ENCODE data around the gene B3GAT3. TPM values are rescaled to one million over a fixed set of nuclear protein-coding genes. Genes with fewer than 3 reads are reported as not detected.

The B3GAT3 gene
- total RNA-seq = 34.6 and 47.0 TPM in 2 replicates

DNA sequence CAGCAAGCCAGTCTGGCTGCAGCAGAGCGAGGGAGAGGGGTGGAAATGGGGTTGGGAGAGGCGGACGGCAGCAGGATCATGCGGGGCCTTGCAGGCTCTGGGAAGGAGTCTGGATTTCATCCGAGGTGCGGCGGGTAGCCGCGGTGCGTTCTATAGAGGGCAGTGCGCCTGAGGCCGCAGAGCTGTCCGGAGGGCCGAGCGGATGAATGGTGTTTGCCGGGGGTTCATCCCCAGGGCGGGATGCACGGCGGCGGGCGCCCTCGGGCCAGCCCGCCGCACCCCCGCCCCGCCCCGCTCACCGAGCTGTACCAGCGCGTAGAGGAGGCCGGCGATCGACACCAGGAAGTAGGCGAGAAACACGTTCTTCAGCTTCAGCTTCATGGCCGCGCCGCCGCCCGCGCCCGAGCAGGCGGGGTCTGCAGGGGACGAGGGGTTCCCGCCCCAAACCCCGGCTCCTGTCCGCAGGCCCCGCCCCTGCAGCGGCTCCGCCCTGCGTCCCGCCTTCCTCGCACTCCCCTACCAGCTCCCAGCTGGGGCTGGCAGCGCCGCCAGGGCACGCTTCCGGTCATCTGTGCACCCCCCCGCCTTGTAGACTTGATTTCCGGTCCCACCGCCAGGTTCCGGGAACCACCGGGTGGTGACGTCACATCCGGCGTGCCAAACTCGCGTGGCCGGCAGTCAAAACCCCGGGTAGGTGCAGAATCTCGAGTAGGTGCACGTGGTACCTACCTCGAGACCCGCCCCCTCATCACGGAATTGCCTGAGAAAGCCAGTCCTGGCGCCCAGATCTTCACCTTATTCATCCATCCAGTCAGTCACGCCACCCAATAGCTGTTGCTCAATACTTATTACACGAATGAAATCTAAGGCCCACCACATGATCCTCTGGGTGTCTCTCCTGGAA lies at the start of gene B3GAT3:
B3GAT3 (minus strand) TSS at position 420 of the 904 bp plus-strand sequence; CDS start at position 381, 39 bp downstream.

DNA sequence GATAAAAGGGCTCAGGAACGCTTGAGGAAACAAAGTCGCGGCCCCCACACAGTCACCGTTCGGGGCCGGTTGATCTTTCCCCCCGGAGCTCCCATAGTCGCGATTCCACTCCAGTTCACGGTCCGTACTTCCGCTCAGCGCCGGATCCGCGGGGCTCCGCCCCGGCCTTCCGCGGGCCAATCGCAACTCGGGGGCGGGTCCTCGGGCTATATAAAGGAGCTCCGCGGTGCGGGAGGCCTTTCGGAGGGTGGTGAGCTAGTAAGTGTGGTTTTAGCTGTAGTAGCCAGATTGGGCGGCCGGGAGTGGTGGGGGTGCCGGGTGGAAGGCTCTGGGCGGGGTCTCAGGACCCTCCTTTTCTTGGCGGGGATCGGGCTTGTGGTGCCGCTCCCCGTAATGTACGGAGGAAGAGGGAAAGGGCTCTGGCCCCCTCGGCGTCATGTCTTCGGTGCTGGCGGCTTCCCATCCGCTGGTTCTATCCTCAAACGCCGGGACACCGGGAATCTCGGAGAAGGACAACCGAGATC lies 43.4 kb upstream of the B3GAT3 start, which contains the start of the genes C11orf98 and CSKMT:
C11orf98 (minus strand) TSS at position 136 of the 524 bp plus-strand sequence; CDS start at position 95, 41 bp downstream.
CSKMT (plus strand) TSS at position 238 of the 524 bp plus-strand sequence. CDS start 568 bp downstream, outside the sequence.

DNA sequence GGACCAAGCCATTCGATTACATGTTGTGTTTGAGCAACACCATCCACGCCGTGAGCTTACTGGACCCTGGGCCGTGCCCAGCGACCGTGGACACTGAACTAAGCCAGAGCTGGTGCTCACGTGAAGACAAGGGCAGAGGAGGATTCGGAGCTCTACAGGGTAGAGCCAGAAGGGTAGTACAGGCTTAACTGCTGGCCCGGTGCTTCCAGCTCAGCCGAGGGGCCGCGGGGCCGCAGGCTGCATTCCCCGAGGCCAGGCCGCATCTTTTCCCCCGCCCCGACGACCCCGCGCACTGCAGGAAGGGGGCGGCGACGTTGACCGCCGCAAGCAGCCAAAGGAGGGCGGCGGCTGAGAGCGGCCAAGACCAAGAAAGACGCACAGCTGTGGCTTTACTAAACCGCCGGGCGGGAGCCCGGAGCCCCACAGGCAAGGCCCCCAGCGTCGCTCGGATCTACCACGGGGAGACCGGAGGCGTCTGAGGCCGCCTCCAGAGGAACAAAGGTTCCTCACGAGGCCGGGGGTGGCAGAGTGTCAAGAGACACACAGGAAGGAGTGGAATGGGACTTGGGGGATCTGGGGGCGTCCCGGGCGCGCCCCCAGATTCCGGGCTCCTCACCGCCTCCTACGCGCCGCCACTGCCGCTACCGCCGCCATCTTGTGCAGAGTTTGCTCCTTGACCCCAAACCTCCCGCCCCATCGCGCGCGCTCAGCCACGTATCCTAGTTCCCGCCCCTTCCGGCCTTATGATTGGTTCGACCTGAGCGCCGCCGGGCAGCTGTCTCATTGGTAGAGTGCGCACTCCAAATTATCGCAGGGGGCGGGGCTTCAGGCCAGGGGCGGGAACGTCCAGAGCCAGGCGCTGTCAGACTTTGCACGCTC lies 24.4 kb upstream of the B3GAT3 start, which contains the start of gene GANAB:
GANAB (minus strand) TSS at position 668 of the 879 bp plus-strand sequence; CDS start at position 654, 14 bp downstream.

DNA sequence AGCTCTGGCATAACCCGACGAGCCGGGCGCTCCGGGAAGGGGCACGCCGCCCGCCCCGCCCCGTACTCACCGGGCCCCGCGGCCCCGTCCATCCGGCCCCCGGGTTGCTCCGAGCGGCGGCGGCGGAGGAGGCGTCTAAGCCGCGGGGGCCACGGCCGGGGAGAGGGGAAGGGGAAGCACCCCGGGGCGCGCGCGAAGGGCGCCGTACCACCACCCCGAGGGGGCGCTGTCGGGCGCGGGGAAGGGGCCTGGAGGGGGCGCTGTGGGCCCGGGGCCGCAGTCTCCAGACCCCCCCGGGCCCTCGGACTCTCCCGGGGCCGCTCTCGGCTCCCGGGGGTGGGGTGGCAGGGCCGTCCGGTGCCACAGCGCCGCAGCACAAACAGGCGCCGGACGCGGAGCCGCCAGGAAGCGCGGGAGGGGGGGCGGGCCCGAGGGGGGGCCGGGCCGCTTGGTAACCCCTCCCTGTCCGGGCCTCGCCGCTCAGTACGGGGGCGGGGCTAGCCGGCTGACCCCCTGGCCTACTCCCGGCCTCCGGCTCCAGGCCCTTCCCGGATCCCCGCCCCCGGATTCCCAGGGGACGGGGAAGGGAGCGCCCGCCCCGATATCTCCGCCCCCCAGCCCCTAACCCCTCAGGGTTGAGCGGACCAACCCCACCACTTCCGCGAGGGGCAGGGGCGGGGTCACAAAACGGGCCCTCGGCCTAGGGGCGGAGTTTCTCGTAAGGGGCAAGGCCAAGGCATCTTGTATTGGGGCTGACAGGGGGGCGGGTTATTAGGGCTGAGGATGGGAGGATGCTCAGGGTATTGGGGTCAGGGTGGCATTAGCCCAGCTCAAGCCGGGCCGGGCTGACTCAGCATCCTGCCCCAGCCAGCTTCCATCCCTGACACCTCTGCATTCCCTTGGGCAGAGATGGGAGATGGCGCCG lies 9.2 kb downstream of the B3GAT3 start, which contains the start of the genes EML3 and ROM1:
EML3 (minus strand) TSS at position 410 of the 925 bp plus-strand sequence; CDS start at position 92, 318 bp downstream.
ROM1 (plus strand) TSS at position 892 of the 925 bp plus-strand sequence; CDS start at position 917, 25 bp downstream.

DNA sequence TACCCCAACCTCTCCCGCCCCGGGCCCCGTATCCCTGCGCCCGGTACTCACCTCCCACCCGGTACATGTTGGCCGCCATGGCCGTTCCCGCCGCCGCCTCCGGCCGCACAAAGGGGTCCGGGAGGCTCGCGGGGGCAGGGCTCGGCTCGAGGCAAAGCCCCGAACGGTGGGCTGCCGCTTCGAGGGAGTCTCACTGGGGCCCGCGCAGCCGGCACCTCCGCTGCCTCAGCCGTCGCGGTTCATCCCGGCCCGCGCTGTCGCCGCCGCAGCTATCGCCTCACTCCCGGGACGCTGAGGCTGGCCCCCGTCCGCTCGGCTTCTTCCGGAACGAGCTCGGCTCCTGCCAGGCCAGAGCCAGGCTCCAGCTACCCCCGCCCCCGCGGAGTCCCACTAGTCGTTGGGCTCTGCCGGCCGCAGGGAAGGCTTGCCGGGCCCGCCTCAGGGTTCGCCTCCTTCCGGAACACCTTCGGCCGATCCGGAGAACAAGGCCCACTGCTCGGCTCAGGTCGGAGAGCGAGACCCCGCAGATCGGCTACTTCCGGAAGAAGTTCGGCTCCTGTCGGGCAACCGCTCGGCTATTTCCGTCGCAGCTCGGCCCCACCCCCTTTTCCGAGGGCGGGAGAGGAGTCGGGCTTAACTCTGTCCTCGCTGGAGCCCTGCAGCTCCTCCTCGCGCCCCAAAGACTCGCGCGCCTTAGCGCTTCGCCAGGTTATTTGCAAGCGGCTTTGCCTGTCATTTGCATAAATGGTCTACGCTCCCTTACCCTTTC lies 20.2 kb downstream of the B3GAT3 start, which contains the start of gene MTA2:
MTA2 (minus strand) TSS at position 494 of the 769 bp plus-strand sequence; CDS start at position 79, 415 bp downstream.

DNA sequence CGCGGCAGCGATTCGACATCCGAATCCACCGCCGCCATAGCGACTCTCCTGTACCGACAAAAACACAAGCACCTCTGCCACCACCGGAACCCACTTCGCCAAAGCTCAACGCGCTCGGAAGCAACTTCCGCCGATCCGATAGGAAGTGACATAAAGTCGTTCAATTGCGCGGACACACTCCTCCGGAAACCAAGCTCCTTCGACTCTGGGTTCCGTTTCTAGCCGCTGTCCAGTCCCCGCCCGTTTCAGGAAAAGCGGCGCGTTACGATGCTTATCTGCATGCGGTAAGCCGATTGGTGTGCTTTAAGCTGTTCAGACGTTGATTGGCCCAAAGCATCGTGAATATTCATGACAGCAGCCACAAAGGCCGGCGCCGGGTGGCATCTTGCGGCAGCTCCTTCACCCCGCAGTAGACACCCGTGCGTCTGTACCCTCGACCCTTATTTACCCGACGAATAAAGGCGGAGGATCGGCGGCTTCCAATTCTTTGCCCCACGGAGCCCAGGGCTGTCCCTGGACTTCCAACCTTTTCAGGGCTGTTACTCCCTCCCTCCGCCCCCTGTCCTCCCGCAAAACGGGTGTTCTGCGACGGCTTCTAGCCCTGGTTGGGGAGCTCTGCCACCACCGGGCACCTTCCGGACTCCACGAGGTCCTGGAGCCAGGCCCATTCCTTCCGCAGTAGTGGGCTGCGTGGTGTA lies 30.2 kb downstream of the B3GAT3 start, which contains the start of gene TUT1:
TUT1 (minus strand) TSS at position 76 of the 698 bp plus-strand sequence; CDS start at position 38, 38 bp downstream.

DNA sequence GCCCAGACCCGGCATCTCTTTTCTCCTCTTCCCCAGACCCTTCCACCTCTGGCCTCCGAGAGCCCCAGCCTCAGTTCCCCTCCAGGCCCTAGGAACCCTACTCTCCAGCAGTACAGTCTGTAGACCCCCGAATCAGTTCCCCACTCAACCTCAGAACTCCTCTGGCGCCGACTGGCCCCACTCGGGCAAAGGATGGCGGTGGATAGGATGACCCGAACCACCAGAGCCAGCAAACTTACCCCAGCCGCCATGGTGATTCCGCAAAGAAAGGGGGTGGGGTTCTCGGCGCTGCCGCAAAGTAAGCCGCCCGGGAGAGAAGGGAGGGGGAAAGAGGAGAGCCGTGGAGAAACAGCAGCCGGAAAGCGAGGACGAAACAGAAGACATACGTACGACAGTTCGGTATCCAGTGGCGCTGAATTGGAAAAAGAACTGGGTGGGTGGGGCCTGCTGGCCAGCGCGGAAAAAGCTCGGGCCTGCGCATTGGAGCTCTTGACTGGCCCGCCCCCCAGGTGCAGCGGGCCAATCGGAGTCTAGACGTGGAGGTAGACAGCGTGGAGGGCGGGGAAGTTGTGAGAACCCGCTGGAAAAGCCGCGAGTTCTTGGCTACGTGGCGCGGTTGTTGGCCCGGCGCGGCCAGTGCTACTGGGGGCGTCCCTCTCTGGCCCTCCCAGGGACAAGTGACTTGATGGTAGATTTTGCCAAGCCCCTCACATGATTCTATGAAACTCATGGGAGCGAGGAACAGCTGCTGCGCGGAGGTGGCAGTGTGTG lies 48.0 kb downstream of the B3GAT3 start, which contains the start of gene EEF1G:
EEF1G (minus strand) TSS at position 300 of the 771 bp plus-strand sequence; CDS start at position 251, 49 bp downstream.

Small RNA genes within 50 kb of the gene (small RNA-seq; reads per million reads assigned to genes)
- not detected for gene AP001458.1 (ENCODE audit: low replicate concordance)
- 0.10 reads per million for gene MIR6747 (ENCODE audit: low replicate concordance)
- gene SNORA57 (ENCODE audit: low replicate concordance) = not detected

Other genes with a start within 250 kb of the B3GAT3 start
- gene SCGB1A1, start 203.0 kb downstream of the B3GAT3 start, total RNA-seq = not detected in 2 replicates
- 206 and 490 TPM in 2 replicates for gene AHNAK, start 75.2 kb downstream of the B3GAT3 start, total RNA-seq
- 914 and 1,622 TPM in 2 replicates for gene EEF1G, start 48.1 kb downstream of the B3GAT3 start, total RNA-seq
- 7.4 and 8.4 TPM in 2 replicates for gene TUT1, start 30.5 kb downstream of the B3GAT3 start, total RNA-seq
- 82.7 and 179 TPM in 2 replicates for gene MTA2, start 20.1 kb downstream of the B3GAT3 start, total RNA-seq
- 17.9 and 20.3 TPM in 2 replicates for gene EML3, start 9.2 kb downstream of the B3GAT3 start, total RNA-seq
- 1.3 and 4.6 TPM in 2 replicates for gene ROM1, start 8.7 kb downstream of the B3GAT3 start, total RNA-seq
- 222 and 365 TPM in 2 replicates for gene GANAB, start 24.6 kb upstream of the B3GAT3 start, total RNA-seq
- gene INTS5, start 31.3 kb upstream of the B3GAT3 start, total RNA-seq = 19.0 and 38.4 TPM in 2 replicates
- 19.9 and 31.8 TPM in 2 replicates for gene C11orf98, start 43.2 kb upstream of the B3GAT3 start, total RNA-seq
- 5.3 and 10.0 TPM in 2 replicates for gene CSKMT, start 43.3 kb upstream of the B3GAT3 start, total RNA-seq
- 4.6 and 7.6 TPM in 2 replicates for gene UQCC3, start 49.7 kb upstream of the B3GAT3 start, total RNA-seq
- gene LBHD1, start 50.3 kb upstream of the B3GAT3 start, total RNA-seq = 5.2 and 5.5 TPM in 2 replicates
- 62.4 and 230 TPM in 2 replicates for gene UBXN1, start 57.1 kb upstream of the B3GAT3 start, total RNA-seq
- 3.7 and 4.7 TPM in 2 replicates for gene LRRN4CL, start 67.5 kb upstream of the B3GAT3 start, total RNA-seq
- 42.2 and 63.7 TPM in 2 replicates for gene BSCL2, start 85.4 kb upstream of the B3GAT3 start, total RNA-seq
- gene GNG3, start 85.7 kb upstream of the B3GAT3 start, total RNA-seq = not detected in 2 replicates
- 7.0 and 16.3 TPM in 2 replicates for gene HNRNPUL2, start 105.5 kb upstream of the B3GAT3 start, total RNA-seq
- 39.8 and 49.1 TPM in 2 replicates for gene TTC9C, start 106.5 kb upstream of the B3GAT3 start, total RNA-seq
- gene ZBTB3, start 132.2 kb upstream of the B3GAT3 start, total RNA-seq = 15.1 and 18.3 TPM in 2 replicates
- 54.0 and 56.0 TPM in 2 replicates for gene POLR2G, start 139.6 kb upstream of the B3GAT3 start, total RNA-seq
- gene TAF6L, start 149.4 kb upstream of the B3GAT3 start, total RNA-seq = 19.3 and 29.5 TPM in 2 replicates
- 42.2 and 50.7 TPM in 2 replicates for gene TMEM179B, start 165.4 kb upstream of the B3GAT3 start, total RNA-seq
- 11.2 and 21.0 TPM in 2 replicates for gene TMEM223, start 170.0 kb upstream of the B3GAT3 start, total RNA-seq
- 35.2 and 49.5 TPM in 2 replicates for gene NXF1, start 183.5 kb upstream of the B3GAT3 start, total RNA-seq
- 48.7 and 70.2 TPM in 2 replicates for gene STX5, start 210.1 kb upstream of the B3GAT3 start, total RNA-seq
- gene TEX54, start 210.9 kb upstream of the B3GAT3 start, total RNA-seq = not detected in 2 replicates
- gene WDR74, start 217.6 kb upstream of the B3GAT3 start, total RNA-seq = 44.6 and 56.4 TPM in 2 replicates